ENCODE results near the gene NMUR1. TPM values are rescaled to one million over a fixed set of nuclear protein-coding genes. Genes with fewer than 3 reads are reported as not detected.

Gene NMUR1
- total and polyA plus RNA-seq, 8 donors = 0.14 to 0.92 (median 0.23) TPM; not detected in 4

- Histone ChIP-seq H3K4me3 (no peak overlapping the region), H3K36me3 (no peaks in the 10 kb centered on the region), H3K4me1 (no peaks in the 10 kb centered on the region), H3K27ac (no peak overlapping the region), H3K9me3 (no peaks in the 10 kb centered on the region), H3K27me3 (no peaks in the 10 kb centered on the region)
- intact Hi-C loops (cut with DNase I; ENCODE audit: low total_unique reads) = no loop called here
- 66 to 87% (median 84%) methylated on average over 1 of the region's 1 CpG for WGBS, 5 donors
- TF ChIP-seq POLR2A (IDR thresholded peaks at IDR 0.05) (no peak), EP300 (IDR thresholded peaks at IDR 0.05) (no peak), POLR2AphosphoS5 (IDR thresholded peaks at IDR 0.05) (no peak), CTCF (IDR thresholded peaks at IDR 0.05) (no peak)
- no peak for DNase-seq
These were observed 32.6 kb downstream of the NMUR1 start for GRCh38 chr2:231497651-231498050.

- Histone ChIP-seq H3K27me3 (no peaks in the 10 kb centered on the region), H3K27ac (no peak overlapping the region), H3K4me3 (no peak overlapping the region), H3K4me1 (no peaks in the 10 kb centered on the region), H3K36me3 (no peaks in the 10 kb centered on the region), H3K9me3 (no peaks in the 10 kb centered on the region)
- DNase-seq = no peak
- 50 to 72% (median 70%) methylated on average over 3 of the region's 3 CpGs for WGBS, 5 donors
- no peak for TF ChIP-seq POLR2A (IDR thresholded peaks at IDR 0.05)
- TF ChIP-seq EP300 (IDR thresholded peaks at IDR 0.05) = no peak
- TF ChIP-seq CTCF (IDR thresholded peaks at IDR 0.05) = no peak
- no peak for TF ChIP-seq POLR2AphosphoS5 (IDR thresholded peaks at IDR 0.05)
- intact Hi-C loops (cut with DNase I; ENCODE audit: low total_unique reads) = no loop called here
These were observed 35.6 kb downstream of the NMUR1 start for GRCh38 chr2:231494669-231495068.

- WGBS, 5 donors = 84 to 93% (median 91%) methylated on average over 7 of the region's 7 CpGs
- no peaks in the 10 kb centered on the region for H3K36me3 ChIP-seq
- no peaks in the 10 kb centered on the region for H3K4me1 ChIP-seq
- H3K9me3 ChIP-seq = no peaks in the 10 kb centered on the region
- no peak overlapping the region for H3K27ac ChIP-seq
- DNase-seq = no peak
- no peaks in the 10 kb centered on the region for H3K27me3 ChIP-seq
- intact Hi-C loops (cut with DNase I; ENCODE audit: low total_unique reads) = no loop called here
- TF ChIP-seq POLR2A (IDR thresholded peaks at IDR 0.05) (no peak), CTCF (IDR thresholded peaks at IDR 0.05) (no peak), POLR2AphosphoS5 (IDR thresholded peaks at IDR 0.05) (no peak), EP300 (IDR thresholded peaks at IDR 0.05) (no peak)
- H3K4me3 ChIP-seq = no peak overlapping the region
These were observed 39.4 kb downstream of the NMUR1 start for GRCh38 chr2:231490801-231491200.

GRCh38 chr2:231489990-231490389, 40.3 kb downstream of the NMUR1 start:
- no peaks in the 10 kb centered on the region for H3K36me3 ChIP-seq
- intact Hi-C loops (cut with DNase I; ENCODE audit: low total_unique reads) = no loop called here
- no peaks in the 10 kb centered on the region for H3K4me1 ChIP-seq
- 83 to 94% (median 84%) methylated on average over 14 of the region's 14 CpGs for WGBS, 5 donors
- no peaks in the 10 kb centered on the region for H3K27me3 ChIP-seq
- H3K27ac ChIP-seq = no peak overlapping the region
- no peaks in the 10 kb centered on the region for H3K9me3 ChIP-seq
- H3K4me3 ChIP-seq = no peak overlapping the region
- TF ChIP-seq EP300 (IDR thresholded peaks at IDR 0.05) (no peak), POLR2A (IDR thresholded peaks at IDR 0.05) (no peak), POLR2AphosphoS5 (IDR thresholded peaks at IDR 0.05) (no peak), CTCF (IDR thresholded peaks at IDR 0.05) (no peak)
- DNase-seq = peak in 1 of 2 donors; percentile 30

Measured in stomach (tissue), 9 donors.